HuH-7.5 (cell line): ENCODE results near the gene ACSL5.
A peak's percentile ranks its signal among the peaks of the same experiment; 100 is the strongest.

Experiments
- DNase-seq: peaks from one replicate; pipeline ENCODE4 v3.0.0; 2011; ENCODE audit warnings: low spot score

Gene ACSL5

GRCh38 chr10:112373912-112374338 is at the start of gene ACSL5:
ACSL5 (plus strand) TSS chr10:112374116; CDS start chr10:112394947, 20,831 bp downstream.
- DNase-seq = peak; percentile 52

DNA sequence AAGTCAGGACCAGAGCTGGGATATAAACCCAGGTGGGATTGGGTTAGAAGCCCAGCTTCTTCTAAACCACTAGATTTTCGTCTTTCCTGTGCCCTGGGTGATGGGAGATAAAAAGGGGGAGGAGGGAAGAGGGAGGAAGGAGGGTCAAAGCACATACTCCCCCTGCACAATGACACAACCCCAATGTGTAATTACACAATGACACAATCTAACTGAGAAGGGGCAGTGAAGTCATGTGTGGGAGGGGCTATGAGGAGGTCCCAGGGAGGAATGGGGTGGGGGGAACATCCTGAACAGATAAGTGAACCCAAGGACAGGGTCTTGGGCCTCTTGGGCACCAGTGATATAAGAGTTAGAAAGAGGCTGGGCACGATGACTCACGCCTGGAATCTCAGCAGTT is 46.2 kb upstream of the ACSL5 start:
- no peak for DNase-seq

GRCh38 chr10:112330162-112330561 is 43.8 kb upstream of the ACSL5 start:
- DNase-seq = no peak

DNA sequence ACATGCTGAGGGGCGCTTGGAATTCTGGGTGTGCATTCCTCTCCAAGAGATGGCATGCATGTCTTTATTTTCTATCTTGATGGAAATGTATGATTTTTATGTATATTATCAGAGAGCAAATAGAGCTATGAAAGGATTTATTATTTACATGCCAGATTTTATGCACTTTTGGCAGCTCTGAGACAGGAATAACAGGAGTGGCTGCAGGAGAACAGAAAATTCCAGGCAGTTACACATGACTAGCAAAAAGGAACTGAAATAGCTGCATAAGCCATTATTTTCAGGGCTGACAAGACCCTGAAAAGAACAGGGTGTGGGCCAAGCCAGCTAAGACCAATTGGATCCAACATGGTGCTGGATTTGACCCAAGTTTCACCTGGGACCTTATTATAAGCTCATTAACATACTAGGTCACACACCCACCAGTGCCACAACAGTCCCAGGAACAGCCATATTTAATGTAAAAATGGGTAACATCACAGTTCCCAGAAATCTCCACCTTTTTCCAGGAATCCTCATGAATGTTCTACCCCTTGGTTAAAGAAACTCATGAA is 43.2 kb upstream of the ACSL5 start:
- DNase-seq = no peak

- DNase-seq = no peak
These were observed 41.9 kb upstream of the ACSL5 start for GRCh38 chr10:112332022-112332421.

DNA sequence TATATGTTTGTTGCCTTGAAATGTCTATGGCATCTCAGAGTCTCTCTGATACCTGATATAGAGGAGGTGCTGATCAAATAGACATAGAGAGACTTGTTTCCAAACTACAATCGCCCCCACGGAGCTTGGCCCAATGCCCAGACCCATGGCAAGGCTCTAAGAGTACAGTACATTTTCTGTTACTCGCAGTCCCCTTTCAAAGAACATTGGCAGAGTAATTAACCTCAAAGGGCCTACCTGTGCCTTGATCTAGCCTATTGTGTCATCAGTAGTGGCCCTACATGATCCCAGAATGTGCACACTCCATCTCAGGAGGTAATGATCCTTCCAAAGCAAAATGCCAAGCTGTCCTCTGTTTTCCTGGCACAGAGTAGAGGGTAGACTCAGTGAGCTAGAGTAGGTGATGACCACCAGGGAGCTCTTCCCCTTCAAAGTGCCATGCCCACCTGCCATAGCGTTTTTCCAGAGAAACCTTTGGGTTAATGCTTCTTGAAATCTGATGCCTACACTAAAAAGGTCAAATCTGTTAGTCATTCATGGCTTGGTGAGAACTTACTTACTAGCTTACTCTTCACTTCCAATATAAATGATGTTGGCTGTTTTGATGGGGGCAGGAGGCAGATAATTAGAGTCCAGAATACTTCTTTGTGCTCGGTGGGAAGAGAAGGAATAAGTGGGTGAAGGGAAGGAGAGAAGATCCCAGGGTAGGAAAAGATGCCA is 41.2 kb upstream of the ACSL5 start:
- no peak for DNase-seq

DNA sequence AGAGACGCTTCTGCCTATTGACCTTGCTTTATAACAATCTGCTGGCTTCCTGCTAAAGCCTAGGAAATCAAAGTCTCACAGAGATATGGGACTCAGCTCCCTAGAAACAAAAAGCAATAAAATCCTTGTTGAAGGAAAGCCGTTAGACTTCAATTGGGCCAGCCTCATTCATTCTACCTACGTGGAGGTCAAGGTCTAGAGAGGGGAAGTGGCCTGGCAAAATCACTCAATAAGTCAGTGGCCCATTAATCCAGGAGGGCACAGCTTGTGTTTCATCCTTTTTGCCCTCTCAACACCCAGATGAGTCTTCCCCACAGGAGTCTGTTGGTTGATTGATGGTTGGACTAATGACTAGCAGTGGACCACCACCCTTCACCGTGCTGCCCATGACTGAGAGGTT is 40.5 kb upstream of the ACSL5 start:
- no peak for DNase-seq

DNA sequence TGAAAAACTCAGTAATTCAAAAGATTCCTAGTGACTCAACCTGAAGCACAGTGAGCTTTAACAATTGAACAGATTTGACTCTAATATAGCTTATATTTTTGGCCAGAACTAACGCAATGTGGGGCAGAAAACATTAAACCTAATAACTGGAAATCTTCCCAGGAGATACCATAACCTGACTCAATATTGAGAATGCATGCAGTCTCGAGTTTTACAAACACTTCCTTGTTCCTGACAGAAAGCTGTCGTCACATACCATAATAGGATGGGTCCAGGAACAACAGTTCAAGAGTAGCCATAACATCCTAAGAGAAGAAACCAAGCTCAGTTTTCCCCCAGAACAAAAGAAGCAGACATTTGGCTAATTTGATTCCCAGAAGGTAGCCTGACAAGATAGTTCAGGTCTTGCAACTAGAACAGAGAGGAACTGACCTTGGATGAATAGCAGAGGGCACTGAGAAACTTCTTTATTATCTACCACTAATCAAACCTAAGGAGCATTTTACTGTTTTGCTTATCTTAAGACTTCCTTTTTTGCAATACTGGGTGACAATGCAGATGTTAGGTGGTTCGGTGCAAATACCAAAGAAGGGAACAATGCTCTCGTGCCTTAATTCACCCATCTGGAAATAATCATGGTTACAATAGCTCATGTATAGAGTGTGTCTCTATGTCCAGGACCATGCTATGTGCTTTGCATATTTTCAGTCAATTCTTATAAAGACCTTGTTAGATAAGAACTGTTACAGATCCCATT is 38.6 kb upstream of the ACSL5 start:
- DNase-seq = no peak

GRCh38 chr10:112335868-112336265 is 38.0 kb upstream of the ACSL5 start:
- DNase-seq = no peak

GRCh38 chr10:112336556-112337201 is 37.2 kb upstream of the ACSL5 start:
- DNase-seq = no peak

- DNase-seq = no peak
These were observed 35.0 kb upstream of the ACSL5 start for GRCh38 chr10:112338957-112339356.

DNA sequence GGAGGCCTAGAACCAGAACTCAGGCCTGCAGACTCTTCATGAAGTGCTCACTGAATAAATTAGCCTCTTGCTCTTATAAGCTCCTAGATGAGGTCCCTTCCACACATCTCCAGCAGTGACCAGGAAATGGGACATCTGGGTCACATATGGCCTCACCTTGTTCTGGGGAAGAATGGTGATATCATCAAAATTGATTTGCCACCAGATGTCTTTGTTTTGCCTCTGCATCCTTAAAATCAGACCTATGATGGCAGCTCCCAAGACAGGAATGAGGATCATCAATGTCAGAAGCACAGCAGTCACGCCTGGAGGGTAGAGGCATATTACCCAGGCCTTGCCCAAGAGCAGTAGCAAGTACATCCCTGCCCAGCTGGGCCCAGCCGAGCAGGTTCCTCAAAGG is 33.3 kb upstream of the ACSL5 start:
- no peak for DNase-seq

DNA sequence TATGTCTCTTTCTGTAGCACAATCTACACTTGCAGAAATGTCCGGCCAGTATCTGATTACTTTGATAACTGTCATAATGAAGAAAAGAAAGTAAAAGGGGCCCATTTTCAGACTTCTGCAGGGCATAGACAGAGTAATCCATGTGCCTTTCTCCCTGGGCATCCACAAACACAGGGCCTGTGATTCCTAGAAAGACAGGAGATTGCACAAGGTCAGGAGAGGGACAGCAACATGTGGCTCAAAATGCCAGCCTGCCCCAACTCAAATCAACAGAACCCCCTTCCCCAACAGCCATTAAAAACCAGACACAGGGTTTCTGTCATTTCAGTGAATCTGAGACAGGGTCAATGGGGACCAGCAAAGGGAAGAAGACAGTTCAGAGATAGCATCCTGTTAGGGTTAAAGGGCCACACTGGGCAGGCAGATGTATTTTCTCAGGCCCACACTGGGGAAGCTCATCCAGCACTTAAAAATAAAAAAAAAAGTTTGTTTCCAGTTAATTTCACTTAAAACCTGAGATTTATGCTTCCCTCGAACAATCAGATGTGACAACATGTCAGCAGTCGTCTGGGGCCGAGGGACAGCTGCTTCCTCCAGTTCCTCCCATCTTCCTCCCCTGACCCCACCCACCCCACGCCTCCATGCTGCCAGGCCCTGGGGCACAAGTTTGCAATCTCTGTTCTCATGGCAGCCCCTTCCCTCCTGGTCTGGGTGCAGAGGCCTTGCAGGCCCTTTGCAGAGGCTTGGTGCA is 30.7 kb upstream of the ACSL5 start:
- DNase-seq = no peak

DNA sequence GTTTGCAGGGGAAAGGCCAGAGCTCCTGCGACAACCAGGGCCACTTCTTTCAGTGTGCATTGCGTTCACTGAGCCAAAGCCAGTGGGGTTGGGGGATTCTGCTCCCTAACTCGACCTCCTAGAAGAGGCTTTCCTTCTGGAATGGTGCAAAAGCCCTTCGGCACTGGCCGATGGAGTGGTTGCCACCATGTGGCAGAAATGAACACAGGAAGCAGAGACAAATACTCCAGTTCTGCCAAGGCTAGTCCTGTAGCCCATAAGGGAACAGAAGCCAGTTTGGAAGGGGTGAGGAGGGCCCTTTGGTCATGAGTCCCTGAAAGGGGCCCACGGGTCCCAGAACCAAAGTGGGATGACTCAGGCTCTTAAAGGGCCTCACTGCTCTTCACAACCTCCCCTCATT is 29.7 kb upstream of the ACSL5 start:
- DNase-seq = no peak

GRCh38 chr10:112345202-112345601 is 28.7 kb upstream of the ACSL5 start:
- no peak for DNase-seq

- no peak for DNase-seq
These were observed 28.2 kb upstream of the ACSL5 start for GRCh38 chr10:112345743-112346142.

- no peak for DNase-seq
These were observed 27.1 kb upstream of the ACSL5 start for GRCh38 chr10:112346774-112347173.

DNA sequence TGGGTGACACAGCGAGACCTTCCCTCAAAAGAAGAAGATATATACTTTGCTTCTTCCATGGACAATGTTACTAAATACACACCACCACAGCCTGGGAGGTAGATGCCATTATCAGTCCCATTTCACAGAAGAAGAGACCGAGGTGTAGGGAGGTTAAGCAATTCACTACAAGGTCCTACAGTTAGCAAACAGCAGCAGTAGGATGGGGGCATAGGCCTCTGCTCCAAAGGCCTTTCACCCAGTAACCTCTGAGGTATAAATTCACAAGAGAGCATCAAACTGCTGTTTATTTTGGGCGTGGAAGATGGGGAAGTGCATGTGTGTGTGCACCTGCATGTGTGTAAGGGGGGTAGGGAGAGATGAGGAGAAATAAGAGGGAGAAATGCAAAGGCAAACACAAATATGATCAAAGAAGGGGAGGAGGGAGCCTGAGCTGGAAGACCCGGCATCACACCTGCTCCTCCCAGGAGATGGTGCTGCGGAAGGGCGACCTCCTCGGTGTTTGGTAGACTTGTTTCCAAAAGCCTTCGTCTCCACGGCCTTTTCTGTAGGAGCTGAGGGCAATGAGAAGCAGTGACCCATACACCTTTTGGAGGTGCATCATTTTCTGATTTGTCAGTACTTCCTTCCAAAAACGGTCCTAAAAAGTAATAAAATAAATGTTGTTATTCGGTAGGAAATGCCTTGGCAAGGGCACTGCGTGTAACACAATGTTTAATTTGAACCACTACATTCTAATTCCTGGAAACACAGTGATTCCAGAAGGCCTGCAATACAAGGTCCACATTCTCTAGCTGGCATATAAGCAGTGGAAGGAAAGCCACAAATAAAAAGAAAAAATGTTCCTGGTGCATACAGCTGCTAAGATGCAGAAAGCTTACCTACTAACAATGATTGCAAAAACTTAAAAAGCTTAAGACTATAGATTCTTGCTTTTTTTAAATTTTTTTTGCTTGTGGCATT is 25.9 kb upstream of the ACSL5 start:
- DNase-seq = no peak

- DNase-seq = no peak
These were observed 25.2 kb upstream of the ACSL5 start for GRCh38 chr10:112348759-112349158.

- DNase-seq = no peak
These were observed 24.3 kb upstream of the ACSL5 start for GRCh38 chr10:112349521-112350085.

- DNase-seq = no peak
These were observed 22.8 kb upstream of the ACSL5 start for GRCh38 chr10:112351146-112351545.
